GM21786 (cell line): ENCODE results near the gene GP1BB.

Experiments used
- ATAC-seq: cut with Tn5 transposase; IDR thresholded peaks from one replicate; pipeline ENCODE4 v1.9.1; 2021; ENCODE audit not compliant: unreplicated experiment

The GP1BB gene

DNA sequence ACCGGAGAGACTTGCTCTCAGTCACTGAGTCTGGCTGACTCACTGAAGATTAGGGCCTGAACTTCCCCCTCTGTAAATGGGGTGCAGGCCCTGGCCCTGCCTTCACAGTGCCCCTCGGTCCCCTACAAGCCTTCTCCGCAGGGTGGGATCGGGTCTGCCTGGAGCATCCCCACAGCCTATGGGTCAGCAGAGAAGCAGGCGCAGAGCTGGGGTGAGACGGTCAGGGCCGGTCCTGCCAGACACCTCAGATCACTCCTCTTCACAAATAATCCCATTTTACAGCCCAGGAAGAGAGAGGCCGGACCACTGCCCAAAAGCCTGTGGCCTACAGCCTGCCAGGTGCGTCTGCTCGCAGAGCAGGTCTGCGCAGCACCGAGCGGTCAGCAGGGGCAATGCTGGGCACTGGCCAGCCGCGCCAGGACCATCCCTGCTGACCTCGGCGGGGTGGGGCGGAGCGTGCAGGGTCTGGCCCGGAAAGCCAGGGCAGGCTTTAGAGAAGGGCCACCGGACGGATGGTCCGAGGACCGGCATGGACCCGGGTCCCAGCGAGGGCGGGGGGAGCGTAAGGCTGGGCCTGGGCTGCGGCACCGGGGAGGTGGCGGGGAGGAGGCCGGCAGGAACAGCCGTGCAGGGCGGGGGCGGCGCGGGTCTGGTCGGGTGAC lies 9.6 kb upstream of the GP1BB start:
- ATAC-seq: no peak

DNA sequence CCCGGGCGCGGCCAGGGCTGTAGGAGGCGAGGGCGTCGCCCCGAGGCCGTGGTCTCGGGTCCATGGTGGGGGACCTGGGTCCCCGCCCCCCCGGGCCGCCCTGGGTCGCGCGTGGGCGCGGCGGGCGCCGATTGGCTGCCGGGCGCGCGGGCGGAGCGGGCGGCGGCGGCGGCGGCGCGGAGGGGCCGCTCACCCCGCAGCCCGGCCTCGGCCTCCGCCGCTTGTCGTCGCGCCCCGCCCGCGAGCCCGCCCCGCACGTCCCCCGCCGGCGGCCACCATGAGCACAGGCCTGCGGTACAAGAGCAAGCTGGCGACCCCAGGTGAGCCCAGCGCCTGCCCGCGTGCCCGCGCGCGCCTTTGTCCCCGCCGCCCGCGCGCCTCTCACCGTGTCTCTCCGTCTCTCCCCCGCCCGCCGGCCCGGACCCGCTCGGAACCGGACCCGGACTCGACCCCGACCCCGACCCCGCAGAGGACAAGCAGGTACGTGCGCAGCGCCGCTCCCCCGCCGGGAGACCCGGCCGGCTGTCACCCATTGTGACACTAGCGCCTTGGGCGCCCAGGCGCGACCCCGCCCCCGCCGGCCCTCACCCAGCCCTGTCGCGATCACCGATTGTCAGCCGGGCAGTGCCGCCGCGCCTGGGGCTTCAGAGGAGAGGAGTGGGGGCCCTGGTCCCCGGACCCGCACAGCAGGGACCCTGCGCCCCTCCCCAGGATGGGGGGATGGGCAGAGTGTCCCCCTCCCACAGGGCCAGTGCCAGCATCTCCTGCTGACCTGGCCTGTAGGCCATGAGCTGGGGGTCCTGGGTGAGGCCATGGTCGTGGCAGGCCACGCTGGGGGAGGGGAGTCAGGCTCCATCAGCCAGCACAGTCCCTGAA lies 8.8 kb upstream of the GP1BB start, which contains the start of gene SEPTIN5:
SEPTIN5 (plus strand) TSS at position 192 of the 876 bp plus-strand sequence; CDS start at position 278, 86 bp downstream.
- ATAC-seq: no peak

DNA sequence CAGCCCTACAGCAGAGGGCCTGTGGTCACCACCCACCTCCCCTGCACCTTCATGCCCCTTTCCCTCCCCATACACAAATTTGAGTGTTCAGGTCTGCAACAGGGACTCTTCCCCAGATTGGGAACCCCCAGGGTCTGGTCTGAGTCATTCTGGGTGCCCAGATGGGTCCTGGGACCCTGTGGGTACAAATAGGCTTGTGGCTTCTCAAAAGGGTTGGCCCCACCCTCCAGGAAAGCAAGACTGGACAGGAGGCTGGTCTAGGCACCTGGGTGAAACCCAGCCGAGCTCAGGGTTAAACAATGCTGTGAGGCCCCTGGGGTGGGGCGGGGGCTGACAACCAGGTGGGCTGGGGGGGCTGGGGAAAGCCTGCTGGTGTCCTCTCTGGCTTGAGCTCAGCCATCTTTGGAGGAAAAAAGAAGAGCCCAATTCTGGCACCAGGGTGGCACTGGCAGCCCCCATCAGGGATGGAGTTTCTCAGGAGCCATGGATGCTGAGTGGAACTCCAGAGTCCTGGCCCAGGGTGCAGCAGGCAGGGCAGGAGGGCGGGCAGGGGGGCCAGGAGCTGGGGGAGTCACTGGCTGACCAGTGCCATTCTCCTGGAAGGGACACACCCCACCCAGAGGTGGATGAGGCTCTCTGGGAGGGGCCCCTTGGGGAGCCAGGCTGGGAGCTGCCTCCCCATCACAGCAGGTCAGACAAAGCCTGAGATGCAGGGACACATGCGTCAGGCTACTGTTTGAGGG lies 8.0 kb upstream of the GP1BB start:
- no peak for ATAC-seq

DNA sequence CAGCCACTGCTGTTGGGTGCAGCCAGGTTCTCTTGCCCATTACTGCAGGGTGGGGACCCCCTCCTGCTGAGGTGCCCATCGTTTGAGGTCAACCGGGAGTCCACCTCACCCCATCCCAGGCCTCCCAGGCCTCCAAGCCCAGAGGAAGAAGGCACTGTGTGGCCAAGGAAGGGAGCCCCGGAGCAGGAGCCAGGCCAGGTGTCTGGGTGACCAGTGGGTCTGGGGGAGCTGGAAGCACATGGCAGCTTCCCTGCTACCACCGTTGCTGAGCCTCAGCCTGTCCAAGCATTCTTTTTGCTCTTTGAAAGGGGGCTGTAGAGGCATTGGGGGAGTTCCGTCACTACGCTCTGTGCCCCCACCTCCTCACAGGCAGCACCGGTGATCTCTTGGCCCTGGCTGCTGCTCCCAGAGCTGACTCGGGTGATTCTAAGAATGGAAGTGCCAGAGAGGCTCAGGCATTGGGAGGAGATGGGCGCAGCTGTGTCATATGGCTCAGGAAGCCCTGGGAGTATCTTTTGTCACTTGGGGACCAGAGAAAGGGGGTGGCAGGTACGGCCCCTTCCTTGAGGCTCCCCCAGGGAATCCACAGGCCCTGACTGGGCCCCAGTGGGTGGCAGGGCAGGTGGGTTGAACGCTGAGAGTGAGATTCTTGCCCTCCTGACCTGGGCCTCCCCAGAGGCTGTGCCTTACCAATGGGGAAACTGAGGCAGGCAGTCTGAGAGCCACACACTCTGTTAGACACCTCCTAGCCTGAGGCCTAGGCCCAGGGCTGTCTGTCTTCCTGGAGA lies 7.1 kb upstream of the GP1BB start:
- no peak for ATAC-seq

DNA sequence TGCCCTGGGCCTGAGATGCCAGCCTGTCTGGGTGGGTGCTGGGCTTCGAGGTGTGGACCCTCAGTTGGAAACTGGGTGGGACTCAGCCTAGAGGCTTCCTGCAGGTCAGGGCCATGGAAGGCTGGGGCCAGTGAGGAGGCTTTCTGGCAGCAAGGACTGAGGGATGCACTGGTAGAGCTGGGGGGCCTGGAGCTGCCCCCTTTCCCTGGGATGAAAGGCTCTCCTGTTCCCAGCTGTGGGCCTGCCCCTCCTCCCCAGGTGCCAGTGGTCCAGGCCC lies 6.6 kb upstream of the GP1BB start:
- ATAC-seq: no peak

DNA sequence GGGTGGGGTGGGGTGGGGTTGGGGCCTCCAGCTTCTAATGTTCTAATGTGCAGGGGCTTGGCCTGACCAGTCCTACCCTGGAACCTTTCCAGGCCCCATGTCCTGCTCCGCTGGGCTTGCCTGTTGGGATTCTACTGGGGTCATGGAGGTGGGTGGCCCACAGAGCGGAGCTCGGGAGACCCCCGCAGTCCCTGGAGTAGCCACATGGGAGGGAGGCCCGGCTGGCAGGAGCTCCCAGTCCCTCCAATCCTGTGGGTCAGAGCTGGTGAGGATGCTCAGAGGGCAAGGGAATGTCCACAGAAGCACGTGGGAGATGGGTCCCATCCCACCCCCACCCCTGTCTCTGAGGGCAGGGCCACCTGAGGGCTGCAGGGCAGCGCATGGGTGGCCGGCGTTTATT lies 6.2 kb upstream of the GP1BB start:
- no peak for ATAC-seq

DNA sequence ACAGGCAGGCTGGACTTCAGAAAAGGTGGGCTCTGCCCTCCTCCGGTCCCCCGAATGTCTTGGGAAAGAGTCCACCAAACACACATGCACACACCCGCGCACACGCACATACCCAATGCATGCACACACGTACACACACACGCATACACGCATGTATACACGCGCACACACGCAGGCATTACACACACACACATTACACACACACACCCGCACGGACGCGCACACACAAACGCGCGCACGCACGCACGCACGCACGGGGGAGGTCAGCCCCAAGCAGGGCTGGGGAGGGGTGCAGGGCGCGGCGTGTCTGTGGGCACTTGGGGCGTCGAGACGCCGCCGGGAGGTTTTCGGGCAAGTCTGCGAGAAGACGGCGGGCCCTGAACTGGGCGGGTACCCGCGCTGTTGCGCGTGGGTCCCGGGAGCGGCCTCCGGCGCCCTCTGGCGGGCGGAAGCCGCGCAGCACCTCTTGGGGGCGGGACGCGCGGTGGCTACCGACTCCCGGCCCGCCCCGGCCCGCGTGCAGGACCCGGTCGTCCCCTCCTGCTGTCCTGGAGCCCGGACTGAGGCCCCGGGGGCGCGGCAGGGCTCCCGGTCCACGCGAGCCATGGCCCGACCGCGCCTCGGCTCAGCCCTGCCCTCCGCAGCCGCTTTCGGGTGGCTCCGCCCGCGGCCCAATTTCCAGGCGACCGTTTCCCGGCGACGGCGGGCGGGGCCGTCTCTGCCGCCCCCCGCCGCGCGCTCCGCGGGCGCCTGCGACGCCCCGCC lies 5.5 kb upstream of the GP1BB start:
- ATAC-seq: peak; percentile 52

DNA sequence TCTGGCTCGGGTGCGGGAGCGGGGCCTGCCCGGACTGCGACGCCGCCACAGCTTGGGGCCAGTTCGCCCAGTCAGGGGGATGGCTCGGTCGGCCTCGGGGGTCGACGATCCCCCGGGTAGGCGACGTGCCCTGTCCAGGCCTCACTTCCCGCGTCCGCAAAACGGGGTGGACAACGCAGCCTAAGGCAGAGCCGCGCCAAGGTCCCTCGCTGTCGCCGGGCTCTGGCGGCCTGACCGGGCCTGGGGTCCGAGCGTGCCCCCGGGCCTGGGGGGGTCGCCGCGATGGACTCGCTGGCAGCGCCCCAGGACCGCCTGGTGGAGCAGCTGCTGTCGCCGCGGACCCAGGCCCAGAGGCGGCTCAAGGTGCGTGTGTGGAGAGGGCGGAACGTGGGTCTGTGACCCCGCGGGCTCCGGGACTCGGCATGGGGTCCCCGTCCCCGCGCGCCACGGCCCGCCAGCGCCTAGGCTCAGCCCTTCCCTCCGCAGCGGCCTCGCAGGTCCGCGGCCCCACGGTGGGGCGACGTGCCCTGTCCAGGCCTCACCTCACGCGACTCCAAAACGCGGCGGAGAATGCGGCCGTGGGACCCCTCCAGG lies 4.8 kb upstream of the GP1BB start:
- ATAC-seq: no peak

DNA sequence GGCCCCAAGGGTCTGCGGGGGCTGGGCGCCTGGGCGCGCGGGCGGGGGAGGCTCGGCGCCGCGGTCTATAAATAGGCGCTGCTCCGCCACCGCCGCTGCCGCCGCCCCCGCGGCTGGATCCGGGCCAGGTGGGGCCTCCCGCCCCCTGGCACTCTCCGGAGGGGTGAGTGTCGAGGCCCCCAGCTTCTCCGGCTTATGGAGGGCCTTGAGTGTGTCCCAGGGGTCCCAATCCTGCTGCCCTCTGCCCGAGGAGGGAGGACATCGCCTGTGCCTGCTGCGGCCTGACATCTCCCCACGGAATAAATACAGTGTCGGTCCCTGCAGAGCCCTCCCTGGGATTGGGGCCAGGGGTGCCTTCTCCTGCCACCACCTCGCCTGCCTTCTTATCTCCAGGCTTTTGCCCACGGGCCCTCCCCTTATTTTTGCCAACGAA lies 4.3 kb upstream of the GP1BB start:
- ATAC-seq: no peak

DNA sequence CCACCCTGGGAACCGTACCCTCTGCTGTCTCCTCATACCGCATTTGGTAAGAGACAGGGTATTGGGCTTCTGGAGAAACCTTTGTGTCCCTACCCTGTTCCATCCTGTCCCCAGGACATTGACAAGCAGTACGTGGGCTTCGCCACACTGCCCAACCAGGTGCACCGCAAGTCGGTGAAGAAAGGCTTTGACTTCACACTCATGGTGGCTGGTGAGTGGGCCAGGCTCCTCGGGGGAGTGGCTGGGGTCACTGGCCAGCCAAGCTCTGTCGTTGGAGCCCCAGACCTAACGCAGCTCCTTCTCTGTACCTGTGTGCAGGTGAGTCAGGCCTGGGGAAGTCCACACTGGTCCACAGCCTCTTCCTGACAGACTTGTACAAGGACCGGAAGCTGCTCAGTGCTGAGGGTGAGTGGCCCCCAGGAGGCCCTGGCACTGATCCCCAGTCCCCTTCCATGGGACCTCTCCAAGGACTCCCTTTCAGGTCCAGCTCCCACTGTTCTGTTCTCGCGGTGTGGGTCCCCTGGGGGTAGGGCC lies 3.8 kb upstream of the GP1BB start:
- no peak for ATAC-seq

DNA sequence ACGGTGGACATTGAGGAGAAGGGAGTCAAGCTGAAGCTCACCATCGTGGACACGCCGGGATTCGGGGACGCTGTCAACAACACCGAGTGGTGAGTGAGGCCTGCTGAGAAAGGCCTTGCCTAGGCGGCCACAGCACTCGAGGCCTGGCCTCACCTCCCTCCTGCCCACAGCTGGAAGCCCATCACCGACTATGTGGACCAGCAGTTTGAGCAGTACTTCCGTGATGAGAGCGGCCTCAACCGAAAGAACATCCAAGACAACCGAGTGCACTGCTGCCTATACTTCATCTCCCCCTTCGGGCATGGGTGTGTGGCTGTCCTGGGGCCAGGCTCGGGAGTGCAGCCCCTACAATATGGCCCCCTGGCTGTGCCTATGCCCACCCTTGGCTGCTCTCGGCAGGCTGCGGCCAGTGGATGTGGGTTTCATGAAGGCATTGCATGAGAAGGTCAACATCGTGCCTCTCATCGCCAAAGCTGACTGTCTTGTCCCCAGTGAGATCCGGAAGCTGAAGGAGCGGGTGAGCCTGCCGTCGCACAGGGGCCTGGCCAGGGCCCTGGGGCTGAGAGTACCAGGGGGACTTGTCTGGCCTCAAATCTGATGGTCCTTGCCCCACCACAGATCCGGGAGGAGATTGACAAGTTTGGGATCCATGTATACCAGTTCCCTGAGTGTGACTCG lies 3.0 kb upstream of the GP1BB start:
- ATAC-seq: no peak

DNA sequence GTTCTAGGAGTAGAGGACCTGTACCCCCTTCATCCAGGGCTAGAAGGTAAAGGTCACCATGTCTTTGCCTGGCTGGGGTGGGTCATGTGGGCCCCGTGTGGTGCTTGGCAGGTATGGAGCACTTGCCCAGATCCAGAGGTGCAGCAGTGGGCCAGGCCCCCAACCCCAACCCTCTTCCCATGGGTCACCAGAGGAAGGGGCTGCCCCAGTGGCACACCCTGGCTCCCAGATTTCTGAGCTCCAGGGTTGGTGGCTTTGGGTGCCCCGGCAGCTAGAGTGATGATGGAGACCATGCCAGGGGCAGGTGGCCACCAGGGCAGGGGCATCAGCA lies 2.4 kb upstream of the GP1BB start:
- ATAC-seq: no peak

DNA sequence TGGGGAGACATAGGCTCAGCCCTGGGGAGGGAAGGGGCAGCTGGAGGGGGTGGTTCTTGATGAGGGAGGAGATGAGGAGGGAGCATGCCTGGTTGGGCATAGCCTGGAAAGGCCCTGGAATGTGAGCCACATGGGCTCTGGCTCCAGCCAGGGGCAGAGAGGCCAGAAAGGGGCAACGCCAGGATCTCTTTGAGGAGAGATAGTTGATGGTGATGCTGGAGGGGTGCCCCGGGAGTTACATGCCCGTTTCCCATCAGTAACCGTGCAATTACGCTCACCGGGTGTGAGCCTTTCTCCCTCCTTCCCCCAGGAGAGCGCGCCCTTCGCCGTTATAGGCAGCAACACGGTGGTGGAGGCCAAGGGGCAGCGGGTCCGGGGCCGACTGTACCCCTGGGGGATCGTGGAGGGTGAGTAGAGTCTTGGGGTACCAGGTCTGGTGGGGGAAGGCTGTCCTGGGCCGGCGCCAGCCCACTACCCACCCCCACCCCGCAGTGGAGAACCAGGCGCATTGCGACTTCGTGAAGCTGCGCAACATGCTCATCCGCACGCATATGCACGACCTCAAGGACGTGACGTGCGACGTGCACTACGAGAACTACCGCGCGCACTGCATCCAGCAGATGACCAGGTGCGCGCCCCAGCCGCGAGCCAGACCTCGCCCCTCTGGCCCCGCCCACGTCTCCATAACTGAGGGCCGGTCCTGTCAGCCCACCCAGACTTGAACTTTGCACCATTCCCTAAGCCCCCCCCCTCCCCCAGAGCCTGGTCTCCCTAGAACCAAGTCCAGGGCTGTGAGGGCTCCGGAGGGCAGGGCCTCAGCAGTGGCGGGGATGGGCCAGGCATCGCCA lies 1.8 kb upstream of the GP1BB start:
- ATAC-seq: no peak

DNA sequence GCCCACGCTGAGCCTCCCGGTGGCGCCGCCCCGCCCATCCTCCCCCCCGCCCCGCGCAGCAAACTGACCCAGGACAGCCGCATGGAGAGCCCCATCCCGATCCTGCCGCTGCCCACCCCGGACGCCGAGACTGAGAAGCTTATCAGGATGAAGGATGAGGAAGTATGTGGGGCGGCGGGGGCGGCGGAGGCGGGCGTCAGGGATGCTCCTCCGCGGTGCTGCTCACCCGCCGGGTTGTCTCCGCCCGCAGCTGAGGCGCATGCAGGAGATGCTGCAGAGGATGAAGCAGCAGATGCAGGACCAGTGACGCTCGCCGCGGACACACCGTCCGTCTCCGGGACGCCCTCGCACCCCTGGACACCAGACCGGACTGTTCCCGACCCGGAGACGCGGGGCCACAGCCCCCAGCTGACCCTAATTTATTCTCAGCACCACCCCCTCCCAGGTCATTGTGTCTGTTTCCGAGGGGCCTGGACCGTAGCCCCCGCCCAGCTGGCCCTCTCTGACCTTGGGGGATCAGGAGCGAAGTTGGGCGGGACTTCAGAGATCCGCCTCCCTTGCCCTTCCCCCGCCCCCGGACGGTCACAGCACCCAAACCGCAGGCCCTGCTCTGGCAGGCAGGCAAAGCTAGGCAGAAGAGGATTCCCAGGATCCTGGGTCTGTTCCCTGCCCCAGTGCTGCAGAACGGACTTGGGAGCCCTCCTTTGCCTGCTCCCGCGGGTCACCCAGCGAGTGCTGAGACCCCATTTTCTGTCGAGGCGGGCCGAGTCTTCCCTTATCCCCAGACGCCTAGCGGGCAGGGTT lies 959 bp upstream of the GP1BB start:
- ATAC-seq: no peak

DNA sequence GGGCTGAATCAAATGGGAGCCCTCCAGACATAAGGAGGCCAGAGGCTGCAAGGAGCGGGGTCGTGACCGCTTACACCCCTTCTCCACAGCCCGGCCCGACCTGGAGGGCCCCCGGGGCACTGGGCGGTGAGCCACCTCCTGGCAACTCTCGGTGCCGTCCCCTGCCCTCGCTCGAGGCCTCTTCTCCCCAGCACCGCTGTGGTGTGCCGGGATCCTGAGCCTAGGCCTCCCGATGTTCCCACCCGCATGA lies 432 bp upstream of the GP1BB start:
- ATAC-seq: no peak

DNA sequence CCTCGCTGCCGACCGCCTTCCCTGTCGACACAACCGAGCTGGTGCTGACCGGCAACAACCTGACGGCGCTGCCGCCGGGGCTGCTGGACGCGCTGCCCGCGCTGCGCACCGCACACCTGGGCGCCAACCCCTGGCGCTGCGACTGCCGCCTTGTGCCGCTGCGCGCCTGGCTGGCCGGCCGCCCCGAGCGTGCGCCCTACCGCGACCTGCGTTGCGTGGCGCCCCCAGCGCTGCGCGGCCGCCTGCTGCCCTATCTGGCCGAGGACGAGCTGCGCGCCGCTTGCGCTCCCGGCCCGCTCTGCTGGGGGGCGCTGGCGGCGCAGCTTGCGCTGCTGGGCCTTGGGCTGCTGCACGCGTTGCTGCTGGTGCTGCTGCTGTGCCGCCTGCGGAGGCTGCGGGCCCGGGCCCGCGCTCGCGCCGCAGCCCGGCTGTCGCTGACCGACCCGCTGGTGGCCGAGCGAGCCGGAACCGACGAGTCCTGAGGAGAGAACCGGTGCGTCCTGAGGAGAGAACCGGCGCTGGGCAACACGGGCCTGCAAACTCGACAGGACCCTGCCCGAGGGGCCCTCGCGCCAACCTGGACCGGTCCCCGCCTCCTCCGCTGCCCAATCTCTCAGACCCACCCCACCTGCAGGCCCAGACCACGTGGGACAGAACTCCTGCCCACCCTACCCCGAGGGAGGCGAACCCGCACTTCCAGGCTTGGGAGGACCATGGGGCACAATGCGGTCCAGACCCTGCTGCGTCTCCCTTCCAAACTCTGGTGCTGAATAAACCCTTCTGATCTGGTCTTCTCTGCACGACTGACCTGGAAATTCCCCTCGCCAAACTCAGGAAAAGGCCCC lies 866 bp downstream of the GP1BB start:
- ATAC-seq: no peak
